Esophagus squamous epithelium (tissue), 5 donors: ENCODE results near the gene NBPF15. TPM values are rescaled to one million over a fixed set of nuclear protein-coding genes. Genes with fewer than 3 reads are reported as not detected.
"Not testable (repeated sequence)": the region's sequence is repeated elsewhere in the genome, so short reads cannot be mapped to it uniquely, and the experiment has no call there.

Source experiments
- DNase-seq: peaks from one replicate; lab custom pipeline; 2025; lab: John Stamatoyannopoulos, UW
- H3K27ac ChIP-seq, 4 donors: fragments of 200-600 bp; sonication (generic); one replicate each; pipeline ENCODE4 v1.5.1; 2016 to 2019; ENCODE audit warnings: mild to moderate bottlenecking in 1 of 4
- H3K27me3 ChIP-seq, 4 donors: fragments of 200-600 bp; sonication (generic); 1 replicate in 3 of 4; 2 replicates in 1 of 4; pipeline versions ENCODE4 v1.5.1 to v1.6.0; 2017 to 2021; ENCODE audit warnings: antibody characterized with exemption in 1 of 4
- H3K36me3 ChIP-seq, 3 donors: fragments of 200-600 bp; sonication (generic); one replicate each; pipeline ENCODE4 v1.5.1; 2016 to 2019
- H3K4me1 ChIP-seq, 3 donors: fragments of 200-600 bp; sonication (generic); one replicate each; pipeline ENCODE4 v1.5.1; 2017 to 2019
- H3K4me3 ChIP-seq, 4 donors: fragments of 200-600 bp; sonication (generic); 1 replicate in 3 of 4; 2 replicates in 1 of 4; pipeline ENCODE4 v1.5.1; 2016 to 2019; ENCODE audit warnings: mild to moderate bottlenecking in 2 of 4, moderate library complexity in 1 of 4
- H3K9me3 ChIP-seq, 3 donors: fragments of 200-600 bp; sonication (generic); one replicate each; pipeline ENCODE4 v1.5.1; 2016 to 2019
- POLR2A ChIP-seq, 4 donors: fragments of 450-650 bp; IDR thresholded peaks; one replicate each; pipeline ENCODE4 v1.6.1; 2017; ENCODE audit warnings: antibody characterized with exemption in 4 of 4, mild to moderate bottlenecking in 4 of 4, moderate library complexity in 3 of 4
- WGBS, 2 donors: methylation state at CpG; one replicate each; pipeline ENCODE4 v1.1.5; 2018; 5-methylcytosine and 5-hydroxymethylcytosine counted together
- intact Hi-C: fragments of 100-400 bp; cut with DNase I; formaldehyde crosslinking; loops from one replicate; pipeline ENCODE4 v1.15.0; 2022
- total RNA-seq, 4 donors: library from RNA; depleted of rRNA; stranded (reverse); fragments of >200 nt; gene quantifications; one replicate each; pipeline ENCODE4 v1.1.0, GENCODE V29; 2016
- TF ChIP-seq, protein P1 (sequence below), 6 experiments: fragments of 450-650 bp in 4 of 6; fragments of 200-600 bp in 2 of 6; sonication (generic) in 2 of 6; IDR thresholded peaks; one replicate each; pipeline ENCODE4 v1.5.1; 2016 to 2019; ENCODE audit warnings: antibody characterized with exemption in 6 of 6, mild to moderate bottlenecking in 4 of 6, moderate library complexity in 4 of 6
- donor health status: DM: yes; HTN: yes; CAD: no.

Gene NBPF15
- total RNA-seq, 4 donors from 2014 or later: 7.7 to 16.6 (median 9.7) TPM

DNA sequence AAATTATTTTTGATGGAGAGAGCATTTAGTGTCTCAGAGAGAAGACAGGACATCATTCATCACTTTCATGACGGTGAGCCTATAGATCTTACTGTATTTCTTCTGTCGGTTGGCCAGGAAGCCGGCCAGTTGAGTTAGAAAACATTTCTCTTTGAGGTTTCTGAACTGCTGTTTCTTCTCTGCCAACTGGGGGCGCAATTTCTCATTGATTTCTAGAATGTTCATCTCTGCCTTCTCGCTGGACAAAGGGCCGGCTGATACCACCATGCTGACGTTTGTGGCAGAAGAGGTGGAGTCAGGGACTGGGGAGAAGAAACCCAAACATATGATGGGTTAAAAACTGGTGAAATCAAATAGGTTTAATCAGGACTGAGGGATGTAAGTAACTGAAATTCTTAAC is 21.7 kb downstream of the NBPF15 start:
- H3K27me3 ChIP-seq, DNase-seq, H3K9me3 ChIP-seq, H3K4me1 ChIP-seq, H3K27ac ChIP-seq, intact Hi-C loops, H3K4me3 ChIP-seq: not testable (repeated sequence)
- TF ChIP-seq, protein P1, sequence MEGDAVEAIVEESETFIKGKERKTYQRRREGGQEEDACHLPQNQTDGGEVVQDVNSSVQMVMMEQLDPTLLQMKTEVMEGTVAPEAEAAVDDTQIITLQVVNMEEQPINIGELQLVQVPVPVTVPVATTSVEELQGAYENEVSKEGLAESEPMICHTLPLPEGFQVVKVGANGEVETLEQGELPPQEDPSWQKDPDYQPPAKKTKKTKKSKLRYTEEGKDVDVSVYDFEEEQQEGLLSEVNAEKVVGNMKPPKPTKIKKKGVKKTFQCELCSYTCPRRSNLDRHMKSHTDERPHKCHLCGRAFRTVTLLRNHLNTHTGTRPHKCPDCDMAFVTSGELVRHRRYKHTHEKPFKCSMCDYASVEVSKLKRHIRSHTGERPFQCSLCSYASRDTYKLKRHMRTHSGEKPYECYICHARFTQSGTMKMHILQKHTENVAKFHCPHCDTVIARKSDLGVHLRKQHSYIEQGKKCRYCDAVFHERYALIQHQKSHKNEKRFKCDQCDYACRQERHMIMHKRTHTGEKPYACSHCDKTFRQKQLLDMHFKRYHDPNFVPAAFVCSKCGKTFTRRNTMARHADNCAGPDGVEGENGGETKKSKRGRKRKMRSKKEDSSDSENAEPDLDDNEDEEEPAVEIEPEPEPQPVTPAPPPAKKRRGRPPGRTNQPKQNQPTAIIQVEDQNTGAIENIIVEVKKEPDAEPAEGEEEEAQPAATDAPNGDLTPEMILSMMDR (IDR thresholded peaks at IDR 0.05): peak in 1 of 6 experiments; percentile 10
- WGBS, 2 donors: 47% methylated on average over 3 of the region's 7 CpGs; no CpG with 5 or more reads in 1 of the 2 donors
- H3K36me3 ChIP-seq: peaks cover 0 to 13% (median 0%) of the 10 kb centered on the region in 3 donors

DNA sequence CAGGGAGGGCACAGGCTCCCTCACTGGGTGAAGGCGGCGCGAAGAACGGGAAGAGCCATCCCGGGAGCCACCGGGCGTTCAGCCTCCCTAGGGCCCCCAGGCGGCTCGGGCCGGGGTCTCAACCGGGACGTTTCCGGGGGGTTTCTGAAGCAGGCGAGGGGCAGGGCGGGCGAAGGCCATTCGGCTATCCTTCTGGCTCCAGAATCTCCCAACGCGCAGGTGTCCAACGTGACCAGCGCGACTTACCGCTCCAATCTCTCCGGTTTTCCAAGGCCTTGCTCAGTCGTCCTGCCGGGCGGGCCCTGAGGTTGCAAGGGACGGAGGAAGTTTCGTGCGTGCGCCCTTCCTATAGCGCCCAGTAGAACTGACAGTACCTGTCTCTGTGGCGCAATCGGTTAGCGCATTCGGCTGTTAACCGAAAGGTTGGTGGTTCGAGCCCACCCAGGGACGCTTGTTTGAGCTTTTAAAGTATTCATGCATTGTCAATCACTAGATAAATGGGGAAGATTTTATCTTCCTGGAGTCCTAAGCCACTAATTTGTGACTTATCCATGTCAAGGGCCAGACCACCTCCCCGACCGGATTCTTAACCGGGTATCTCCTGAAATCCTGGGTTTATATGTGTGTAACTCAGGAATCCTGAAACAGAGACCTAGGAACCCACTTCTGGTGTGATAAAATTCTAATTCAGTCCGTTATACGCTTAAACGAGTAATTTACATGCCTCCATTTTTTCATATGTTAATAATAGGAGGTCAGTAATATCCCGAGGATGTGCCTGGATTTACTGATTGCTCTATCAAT is 42.4 kb downstream of the NBPF15 start:
- H3K4me1 ChIP-seq, H3K9me3 ChIP-seq, intact Hi-C loops, DNase-seq, H3K27me3 ChIP-seq: not testable (repeated sequence)
- Histone ChIP-seq H3K36me3 (peaks cover 0 to 11% (median 0%) of the 10 kb centered on the region in 3 donors), H3K27ac (peak overlapping the region; percentile 67 to 79 (median 76)), H3K4me3 (peak overlapping the region; percentile 35 to 63 (median 52))
- WGBS, 2 donors: 20 to 49% methylated on average over 1 to 4 of the region's 46 CpGs
- TF ChIP-seq, protein P1 (IDR thresholded peaks at IDR 0.05): peak in 2 of 6 experiments; percentile 18 to 31

DNA sequence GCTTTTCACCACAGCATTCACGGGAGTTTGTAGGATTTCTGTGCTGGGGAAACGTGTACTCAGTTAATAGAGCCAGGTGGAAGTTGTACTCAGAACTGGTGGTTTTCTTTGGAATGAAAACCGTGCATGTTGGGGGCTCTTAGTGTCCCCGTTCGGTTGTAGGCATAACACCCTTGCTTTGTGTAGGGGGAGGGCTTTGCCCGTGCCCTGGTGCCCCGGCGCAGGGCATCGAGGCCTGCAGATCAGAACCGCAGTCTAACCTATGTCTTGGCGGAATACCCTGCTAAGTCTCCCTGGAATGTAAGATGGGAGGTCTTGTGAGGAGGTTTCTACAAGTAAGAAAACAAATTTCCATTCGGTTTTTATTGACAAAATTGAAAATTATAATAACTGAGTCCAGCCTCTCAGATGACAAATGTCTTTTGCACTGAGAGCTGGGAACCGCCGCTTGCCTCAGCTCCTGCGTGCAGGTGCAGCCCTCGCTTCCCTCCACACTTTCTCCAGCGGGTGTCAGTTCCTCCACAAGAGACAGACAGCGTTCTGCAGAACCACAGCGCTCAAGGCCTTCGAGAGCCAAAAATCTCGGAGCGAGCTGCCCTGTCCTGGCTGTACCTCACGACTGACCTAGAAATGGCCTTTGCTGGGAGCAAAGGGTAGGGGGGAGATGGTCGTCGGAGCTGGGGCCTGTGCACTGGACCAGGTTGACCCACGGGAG is 47.9 kb downstream of the NBPF15 start:
- WGBS, 2 donors: 19 to 33% methylated on average over 2 to 3 of the region's 26 CpGs
- H3K27ac ChIP-seq: peak overlapping the region in 3 of 4 donors; percentile 75 to 89 (median 88)
- H3K36me3 ChIP-seq, DNase-seq, H3K9me3 ChIP-seq, H3K27me3 ChIP-seq, intact Hi-C loops, H3K4me1 ChIP-seq: not testable (repeated sequence)
- peak overlapping the region in 3 of 4 donors; percentile 51 to 62 (median 59) for H3K4me3 ChIP-seq

DNA sequence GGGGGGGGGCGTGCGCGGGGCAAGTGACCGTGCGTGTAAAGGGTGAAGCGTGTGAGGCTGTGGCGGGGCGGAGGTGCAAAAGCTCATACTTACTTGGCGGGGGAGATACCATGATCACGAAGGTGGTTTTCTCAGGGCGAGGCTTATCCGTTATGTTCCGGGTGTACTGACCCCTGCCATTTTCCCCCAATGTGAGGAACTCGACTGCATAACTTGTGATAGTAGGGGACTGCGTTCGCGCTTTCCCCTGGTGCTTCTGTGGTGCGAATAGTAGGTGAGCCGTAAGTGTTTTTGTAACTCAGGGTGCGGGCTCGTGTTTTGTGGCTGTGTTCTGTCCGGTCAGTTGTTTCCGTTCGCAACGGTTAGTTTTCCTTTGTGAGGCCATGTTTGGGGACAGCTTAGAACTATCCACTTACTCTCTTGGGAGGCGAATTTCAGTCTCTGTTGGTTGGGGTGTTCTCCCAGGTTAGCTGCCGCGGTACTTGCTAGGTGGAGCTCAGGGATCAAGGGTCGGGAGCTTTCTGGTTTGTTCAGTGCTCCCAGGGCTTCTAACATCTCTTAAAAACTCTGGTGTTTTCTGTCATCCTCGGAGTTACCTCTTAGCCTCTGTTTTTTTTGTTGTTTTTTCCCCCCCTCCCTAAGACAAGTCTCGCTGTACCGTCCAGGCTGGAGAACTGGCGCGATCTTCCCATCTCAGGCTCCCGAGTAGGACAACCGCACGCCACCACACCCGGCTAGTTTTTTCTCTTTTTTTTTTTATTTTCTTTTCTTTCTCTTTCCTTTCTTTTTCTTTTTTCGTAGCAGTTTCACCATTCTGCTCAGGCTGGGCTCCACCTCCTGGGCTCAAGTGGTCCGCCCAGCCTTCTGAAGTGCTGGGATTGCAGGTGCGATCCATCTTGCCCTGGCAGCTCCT is 48.7 kb downstream of the NBPF15 start:
- H3K27ac ChIP-seq: peak overlapping the region; percentile 75 to 89 (median 88)
- H3K36me3 ChIP-seq, H3K9me3 ChIP-seq, intact Hi-C loops, H3K27me3 ChIP-seq, H3K4me1 ChIP-seq: not testable (repeated sequence)
- H3K4me3 ChIP-seq: peak overlapping the region; percentile 32 to 62 (median 55)
- DNase-seq: peak; percentile 76
- WGBS, 2 donors: 2 to 4% methylated on average over 12 to 13 of the region's 41 CpGs
- TF ChIP-seq POLR2A (IDR thresholded peaks at IDR 0.05): peak; percentile 81 to 99 (median 98)

DNA sequence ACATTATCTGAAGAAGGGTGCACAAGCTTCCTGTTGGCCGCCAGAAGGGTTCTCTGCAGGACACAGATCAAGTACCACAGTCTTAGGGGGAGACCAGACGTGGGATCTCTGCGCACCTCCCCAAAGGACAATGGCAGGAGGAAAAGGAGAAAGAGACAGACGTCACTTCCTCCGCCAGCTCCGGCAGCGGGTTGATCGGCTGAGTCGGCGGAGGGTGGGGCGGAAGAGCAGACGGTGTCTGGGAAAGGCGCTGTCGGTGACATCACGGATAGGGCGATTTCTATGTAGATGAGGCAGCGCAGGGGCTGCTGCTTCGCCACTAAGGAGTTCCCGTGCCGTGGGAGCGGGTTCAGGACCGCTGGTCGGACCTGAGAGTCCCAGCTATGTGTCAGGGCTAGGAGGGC is 49.4 kb downstream of the NBPF15 start:
- H3K9me3 ChIP-seq, H3K4me1 ChIP-seq, H3K27me3 ChIP-seq, intact Hi-C loops, DNase-seq, H3K36me3 ChIP-seq: not testable (repeated sequence)
- peak overlapping the region; percentile 75 to 89 (median 88) for H3K27ac ChIP-seq
- WGBS, 2 donors: 0% methylated on average over 14 to 18 of the region's 23 CpGs
- peak overlapping the region; percentile 32 to 62 (median 55) for H3K4me3 ChIP-seq

DNA sequence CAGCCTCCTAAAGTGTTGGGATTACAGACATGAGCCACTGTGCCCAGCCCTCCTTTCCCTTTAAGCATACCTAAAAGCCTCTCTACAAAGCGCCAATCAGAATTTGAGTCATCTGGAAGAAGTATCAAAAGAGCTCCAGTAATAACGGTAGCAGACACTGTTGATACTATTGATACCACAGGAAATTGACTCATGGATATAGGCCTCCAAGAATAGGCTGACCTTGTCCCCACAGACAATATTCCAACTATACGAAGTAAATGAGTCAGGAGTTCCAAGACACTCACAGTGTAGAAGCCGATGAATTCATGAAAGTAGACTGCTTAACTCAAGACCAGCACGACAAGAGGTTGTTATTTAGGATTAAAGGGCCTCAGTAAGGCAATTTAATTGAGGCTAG is 58.7 kb downstream of the NBPF15 start:
- DNase-seq, H3K4me3 ChIP-seq, H3K4me1 ChIP-seq, H3K27me3 ChIP-seq, H3K36me3 ChIP-seq, H3K27ac ChIP-seq, intact Hi-C loops, H3K9me3 ChIP-seq: not testable (repeated sequence)
- 0 to 58% methylated on average over 1 to 2 of the region's 5 CpGs for WGBS, 2 donors

DNA sequence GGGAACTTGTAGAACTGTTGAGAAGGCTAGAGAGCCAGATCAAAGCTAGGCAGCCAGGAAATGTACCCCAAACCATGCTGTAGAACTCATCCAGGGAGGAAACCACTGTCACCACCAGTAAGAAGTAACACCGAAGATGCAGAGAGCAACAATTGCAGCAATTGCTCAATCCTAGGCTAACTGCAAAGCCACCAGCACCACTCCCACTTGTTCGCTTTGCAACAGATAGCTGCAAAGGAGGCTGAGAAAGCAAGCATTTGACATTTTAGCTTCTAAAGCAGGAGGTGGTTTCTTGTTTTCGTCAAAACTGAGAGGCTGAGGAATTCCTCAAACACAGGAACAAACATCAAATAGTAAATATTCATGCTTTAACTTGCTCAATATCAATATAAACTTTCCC is 89.8 kb downstream of the NBPF15 start:
- H3K4me3 ChIP-seq: not testable (repeated sequence)

More for the DNA sequence above, 89.8 kb downstream of the NBPF15 start:
- DNase-seq, H3K4me1 ChIP-seq, H3K9me3 ChIP-seq, H3K36me3 ChIP-seq, H3K27ac ChIP-seq, H3K27me3 ChIP-seq, intact Hi-C loops: not testable (repeated sequence)
- WGBS, 2 donors: no CpG with 5 or more reads among the region's 3 CpGs
